Measurements from ENCODE around the gene SCYGR2. TPM values are rescaled to one million over a fixed set of nuclear protein-coding genes. Genes with fewer than 3 reads are reported as not detected.

SCYGR2 gene
- polyA plus RNA-seq, 1 of the 3 experiments (the other 2 are of a cell fraction) = not detected

- ChIA-PET POLR2A (no interaction called here), CTCF (no interaction called here)
- H3K9me2 ChIP-seq = no peaks in the 10 kb centered on the region
- no peak overlapping the region for H3K9ac ChIP-seq
- H3K4me3 ChIP-seq (ENCODE audit: low read depth in 2 of 2, low read length in 1 of 2) = no peak overlapping the region
- TF ChIP-seq MXI1 (IDR thresholded peaks at IDR 0.05; ENCODE audit: low read depth, low read length) = no peak
- no peak for TF ChIP-seq RXRA (IDR thresholded peaks at IDR 0.05; ENCODE audit: borderline replicate concordance, low read depth)
- no peak for TF ChIP-seq ELF1 (IDR thresholded peaks at IDR 0.05)
- no peak for TF ChIP-seq GATA2 (CRISPR knock-in tag; IDR thresholded peaks at IDR 0.05)
- no peak for TF ChIP-seq USF2 (IDR thresholded peaks at IDR 0.05; ENCODE audit: borderline replicate concordance, low read depth, low read length)
- TF ChIP-seq USF1 (IDR thresholded peaks at IDR 0.05; ENCODE audit: borderline replicate concordance, low read depth) = no peak
- no peak for TF ChIP-seq POLR2AphosphoS5 (IDR thresholded peaks at IDR 0.05; ENCODE audit: low read depth, low read length)
- TF ChIP-seq TCF12 (IDR thresholded peaks at IDR 0.05) = no peak
- no peak for TF ChIP-seq RCOR1 (IDR thresholded peaks at IDR 0.05; ENCODE audit: low read length)
- no peak for TF ChIP-seq YY1 (IDR thresholded peaks at IDR 0.05; ENCODE audit: low read depth)
- no peak for TF ChIP-seq PBX3 (IDR thresholded peaks at IDR 0.05)
- TF ChIP-seq NRF1 (IDR thresholded peaks at IDR 0.05; ENCODE audit: low read depth, low read length) = no peak
- TF ChIP-seq EZH2phosphoT487 (IDR thresholded peaks at IDR 0.05; ENCODE audit: borderline replicate concordance, low read depth) = no peak
- no peak for TF ChIP-seq JUND (IDR thresholded peaks at IDR 0.05)
- no peak for TF ChIP-seq CHD2 (IDR thresholded peaks at IDR 0.05; ENCODE audit: low read length, partially characterized antibody)
- no peak for TF ChIP-seq MAX (IDR thresholded peaks at IDR 0.05; ENCODE audit: low read depth)
- TF ChIP-seq MEF2A (IDR thresholded peaks at IDR 0.05; ENCODE audit: borderline replicate concordance, low read depth) = no peak
- no peak for TF ChIP-seq GABPA (IDR thresholded peaks at IDR 0.05; ENCODE audit: low read depth)
- H4K20me1 ChIP-seq (ENCODE audit: insufficient read depth) = no peaks in the 10 kb centered on the region
- H3K27ac ChIP-seq (ENCODE audit: low read depth in 2 of 2, low read length in 1 of 2) = no peak overlapping the region
- no peak overlapping the region for H2AFZ ChIP-seq (ENCODE audit: low read depth)
- 65% methylated on average over 6 of the region's 16 CpGs for WGBS (ENCODE audit: low lambda C conversion rate)
- no peaks in the 10 kb centered on the region for H3K9me3 ChIP-seq
- no peaks in the 10 kb centered on the region for H3F3A ChIP-seq (replicated peaks; ENCODE audit: insufficient read depth)
- no peaks in the 10 kb centered on the region for H3K79me2 ChIP-seq (ENCODE audit: insufficient read depth)
- H3K4me1 ChIP-seq (ENCODE audit: control insufficient read depth in 1 of 2, insufficient read depth in 2 of 2, low read depth in 1 of 2, low read length in 1 of 2) = no peaks in the 10 kb centered on the region
- DNase-seq = no peak
- no peak overlapping the region; the same call in 1 of the 2 replicates for H3K4me2 ChIP-seq
- no peaks in the 10 kb centered on the region for H3K27me3 ChIP-seq (ENCODE audit: insufficient read depth)
- no peaks in the 10 kb centered on the region for H3K36me3 ChIP-seq (replicated peaks in 1 of 2; ENCODE audit: control insufficient read depth in 1 of 2, insufficient read depth in 2 of 2, low read length in 1 of 2)
These were observed 10.1 kb downstream of the SCYGR2 start for GRCh38 chr2:227608561-227609338.
